IMR-90 (cell line): ENCODE results near the gene GJD2. TPM values are rescaled to one million over a fixed set of nuclear protein-coding genes. Genes with fewer than 3 reads are reported as not detected.

Source experiments
- ATAC-seq: fragments of 200-7000 bp; cut with Tn5 transposase; 2 replicates; pipeline ENCODE4 v1.9.1; 2020; ENCODE audit warnings: low read depth, mild to moderate bottlenecking, moderate library complexity
- BruUV-seq: library from RNA; stranded (reverse); fragments of 400-500 nt; replicated peaks from 2 replicates; lab custom pipeline; 2021; lab: Mats Ljungman, UMichigan
- CTCF ChIA-PET: fragments of 300-600 bp; formaldehyde crosslinking; extraction: SDS; loops from one replicate; lab custom pipeline; 2021; ENCODE audit warnings: antibody characterized with exemption; lab: Yijun Ruan, JAX
- POLR2A ChIA-PET: fragments of 300-600 bp; sonication (Branson Sonifier 250); formaldehyde crosslinking; loops from one replicate; lab custom pipeline; 2022; ENCODE audit warnings: antibody characterized with exemption; ENCODE audit not compliant: unreplicated experiment; lab: Charles Lee
- DNase-seq: peaks from one replicate; pipeline ENCODE4 v3.0.0; 2013
- H2AFZ ChIP-seq: replicated peaks from 2 replicates; pipeline ENCODE3; 2013; ENCODE audit warnings: low read length, mild to moderate bottlenecking; ENCODE audit not compliant: poor library complexity
- H2AK5ac ChIP-seq: 2 replicates; pipeline ENCODE4 v1.6.1; 2013; ENCODE audit warnings: low read depth, low read length, inconsistent platforms
- H2AK9ac ChIP-seq: replicated peaks from 2 replicates; pipeline ENCODE3; 2013; ENCODE audit warnings: mild to moderate bottlenecking, low read depth, low read length, moderate library complexity; ENCODE audit not compliant: poor library complexity
- H2BK120ac ChIP-seq: 2 replicates; pipeline ENCODE4 v1.6.1; 2013; ENCODE audit warnings: low read depth, low read length, inconsistent platforms
- H2BK15ac ChIP-seq: 3 replicates; pipeline ENCODE4 v1.6.1; 2013; ENCODE audit warnings: low read depth, low read length, inconsistent platforms
- H2BK20ac ChIP-seq: 2 replicates; pipeline ENCODE4 v1.6.1; 2013; ENCODE audit warnings: low read depth, mild to moderate bottlenecking, inconsistent platforms, low read length, moderate library complexity
- H2BK5ac ChIP-seq: 2 replicates; pipeline ENCODE4 v1.6.1; 2013; ENCODE audit warnings: mild to moderate bottlenecking, low read depth, low read length, inconsistent platforms; ENCODE audit not compliant: poor library complexity, severe bottlenecking
- H3K14ac ChIP-seq: replicated peaks from 2 replicates; pipeline ENCODE4 v1.6.1; 2013; ENCODE audit warnings: low read depth, low read length, inconsistent platforms
- H3K18ac ChIP-seq: 2 replicates; pipeline ENCODE4 v1.6.1; 2013; ENCODE audit warnings: low read depth, low read length, control low read depth
- H3K23ac ChIP-seq: 2 replicates; pipeline ENCODE4 v1.6.1; 2013; ENCODE audit warnings: low read depth, low read length, inconsistent platforms
- H3K27ac ChIP-seq: 2 replicates; pipeline ENCODE4 v1.5.1; 2013; ENCODE audit warnings: mild to moderate bottlenecking, control low read depth, low read length; ENCODE audit not compliant: insufficient read depth
- H3K27me3 ChIP-seq: 2 replicates; pipeline ENCODE4 v1.6.1; 2013; ENCODE audit warnings: low read length; ENCODE audit not compliant: control insufficient read depth, insufficient read depth
- H3K36me3 ChIP-seq: 2 replicates; pipeline ENCODE4 v1.6.1; 2013; ENCODE audit warnings: low read length, mixed read lengths; ENCODE audit not compliant: control insufficient read depth, insufficient read depth
- H3K4ac ChIP-seq: 2 replicates; pipeline ENCODE4 v1.6.1; 2013; ENCODE audit warnings: low read depth, low read length, inconsistent platforms
- H3K4me1 ChIP-seq: 2 replicates; pipeline ENCODE4 v1.6.1; 2013; ENCODE audit warnings: low read length, mixed read lengths; ENCODE audit not compliant: control insufficient read depth, insufficient read depth
- H3K4me2 ChIP-seq: 2 replicates; pipeline ENCODE4 v1.6.1; 2013; ENCODE audit warnings: low read depth, mild to moderate bottlenecking, control low read depth, low read length, moderate library complexity
- H3K4me3 ChIP-seq: 2 replicates; pipeline ENCODE4 v1.5.1; 2013; ENCODE audit warnings: low read depth, mild to moderate bottlenecking, control low read depth, low read length, moderate library complexity; ENCODE audit not compliant: insufficient read depth
- H3K56ac ChIP-seq: 2 replicates; pipeline ENCODE4 v1.6.1; 2013; ENCODE audit warnings: low read length, inconsistent platforms; ENCODE audit not compliant: insufficient read depth; ENCODE audit errors: extremely low read depth
- H3K79me1 ChIP-seq, 2 experiments: 2 replicates each; pipeline ENCODE4 v1.6.1; 2013; ENCODE audit warnings: low read length in 2 of 2, inconsistent platforms in 1 of 2, low read depth in 1 of 2
- H3K9ac ChIP-seq: 2 replicates; pipeline ENCODE4 v1.6.1; 2013; ENCODE audit warnings: low read depth, low read length, control low read depth
- H3K9me1 ChIP-seq: 2 replicates; pipeline ENCODE4 v1.6.1; 2013; ENCODE audit warnings: low read length, inconsistent platforms; ENCODE audit not compliant: insufficient read depth
- H3K9me3 ChIP-seq: 2 replicates; pipeline ENCODE4 v1.6.1; 2013; ENCODE audit warnings: low read length; ENCODE audit not compliant: control insufficient read depth, insufficient read depth
- H4K20me1 ChIP-seq: 2 replicates; pipeline ENCODE4 v1.6.1; 2013; ENCODE audit warnings: low read length, inconsistent platforms; ENCODE audit not compliant: insufficient read depth
- H4K5ac ChIP-seq: 2 replicates; pipeline ENCODE4 v1.6.1; 2013; ENCODE audit warnings: mild to moderate bottlenecking, low read depth, low read length, control low read depth
- H4K8ac ChIP-seq, 2 experiments: 2 replicates each; pipeline ENCODE4 v1.6.1; 2013; ENCODE audit warnings: low read depth in 2 of 2, low read length in 2 of 2, control low read depth in 1 of 2, inconsistent platforms in 1 of 2
- H4K91ac ChIP-seq: 2 replicates; pipeline ENCODE4 v1.6.1; 2013; ENCODE audit warnings: low read depth, low read length, inconsistent platforms; ENCODE audit not compliant: insufficient read depth
- BHLHE40 ChIP-seq: fragments of 150-350 bp; IDR thresholded peaks from 2 replicates; pipeline ENCODE4 v1.6.1; 2016; ENCODE audit warnings: mild to moderate bottlenecking, low read depth, low read length
- CHD1 ChIP-seq: IDR thresholded peaks from 2 replicates; pipeline ENCODE4 v1.6.1; 2012; ENCODE audit warnings: low read depth, low read length, improper control_type of control experiment
- RAD21 ChIP-seq: IDR thresholded peaks from 2 replicates; pipeline ENCODE4 v1.6.1; 2012; ENCODE audit warnings: low read length, improper control_type of control experiment
- SMC3 ChIP-seq: fragments of 150-350 bp; IDR thresholded peaks from 2 replicates; pipeline ENCODE4 v1.6.1; 2016; ENCODE audit warnings: low read depth, mild to moderate bottlenecking, antibody characterized with exemption, low read length, moderate library complexity
- WGBS, 2 experiments: methylation state at CpG; one replicate each; pipeline versions ENCODE4 v1.1.5 to v1.1.7; 2013; ENCODE audit warnings: missing lambda C conversion rate in 2 of 2; ENCODE audit not compliant: insufficient read length in 1 of 2; ENCODE audit errors: extremely low coverage in 2 of 2; 5-methylcytosine and 5-hydroxymethylcytosine counted together
- dilution Hi-C: fragments of 300-500 bp; cut with HindIII; formaldehyde crosslinking; loops from one replicate; pipeline ENCODE4 v1.14.3; 2018; ENCODE audit warnings: low sequenced_read_pairs; ENCODE audit not compliant: unreplicated experiment
- in situ Hi-C: fragments of 300-500 bp; cut with MboI; formaldehyde crosslinking; loops from 3 replicates; pipeline ENCODE4 v1.14.3; 2019; ENCODE audit warnings: low sequenced_read_pairs, inconsistent platforms, mixed read lengths
- intact Hi-C: fragments of 100-400 bp; cut with micrococcal nuclease; formaldehyde crosslinking; loops from 2 replicates; pipeline ENCODE4 v1.10.0; 2022
- polyA plus RNA-seq, 3 experiments: library from polyadenylated mRNA; depleted of rRNA; stranded (reverse); fragments of >200 nt; gene quantifications; 2 replicates each; pipeline ENCODE4 v1.2.3, GENCODE V29; 2012; ENCODE audit warnings: low replicate concordance in 1 of 3
- total RNA-seq: library from RNA; depleted of rRNA; stranded (reverse); fragments of >200 nt; gene quantifications from 2 replicates; pipeline ENCODE4 v1.2.3, GENCODE V29; 2012
- TF ChIP-seq, protein P1 (sequence below): conservative IDR thresholded peaks from 2 replicates; pipeline ENCODE4 v1.5.1; 2012; ENCODE audit warnings: mild to moderate bottlenecking, low read depth, low read length, improper control_type of control experiment
- TF ChIP-seq, protein P2 (sequence below): fragments of 150-350 bp; IDR thresholded peaks from 2 replicates; pipeline ENCODE4 v1.6.1; 2016; ENCODE audit warnings: low read depth, mild to moderate bottlenecking, low read length, moderate library complexity, borderline replicate concordance
- TF ChIP-seq, protein P3 (sequence below): fragments of 150-350 bp; IDR thresholded peaks from 2 replicates; pipeline ENCODE4 v1.6.1; 2017; ENCODE audit warnings: mild to moderate bottlenecking, antibody characterized with exemption, low read length, low read depth

Gene GJD2
- total and polyA plus RNA-seq, 2 of the 4 experiments (the other 2 are of a cell fraction): not detected

DNA sequence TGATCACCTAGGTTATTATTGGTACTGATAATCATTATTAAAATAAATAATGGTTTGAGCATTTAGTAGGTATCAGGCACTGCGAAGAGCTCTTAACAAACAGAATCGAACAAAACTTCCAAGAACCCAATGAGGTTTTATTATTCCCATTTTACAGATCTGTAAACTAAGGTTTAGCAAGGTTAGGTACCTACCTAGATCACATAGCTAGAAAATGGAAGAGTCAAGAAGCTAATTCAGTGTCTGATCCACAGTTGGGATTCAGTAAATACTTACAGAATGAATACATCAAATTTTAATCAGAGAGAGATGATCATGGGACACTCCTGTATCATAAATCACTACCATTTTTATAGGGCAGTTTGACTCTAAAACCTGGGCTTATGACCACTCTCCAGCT is 15.5 kb downstream of the GJD2 start:
- Histone ChIP-seq H3K4ac (no peak overlapping the region), H2AK5ac (no peak overlapping the region), H3K23ac (no peak overlapping the region), H3K4me1 (no peaks in the 10 kb centered on the region), H2BK15ac (no peak overlapping the region), H4K8ac (no peak overlapping the region), H3K79me1 (no peaks in the 10 kb centered on the region), H4K91ac (no peak overlapping the region), H4K5ac (no peak overlapping the region), H3K18ac (no peak overlapping the region), H3K14ac (no peak overlapping the region), H3K9ac (no peak overlapping the region), H3K9me1 (no peaks in the 10 kb centered on the region), H2AFZ (no peak overlapping the region), H2BK20ac (no peak overlapping the region), H3K27ac (no peak overlapping the region), H3K56ac (no peak overlapping the region), H2AK9ac (no peak overlapping the region), H3K9me3 (no peaks in the 10 kb centered on the region), H2BK5ac (no peak overlapping the region), H3K4me3 (no peak overlapping the region), H3K36me3 (no peaks in the 10 kb centered on the region), H3K4me2 (no peak overlapping the region), H2BK120ac (no peak overlapping the region), H3K27me3 (peaks cover 44% of the 10 kb centered on the region), H4K20me1 (no peaks in the 10 kb centered on the region)
- intact Hi-C loops (no loop called here), in situ Hi-C loops (no loop called here), dilution Hi-C loops (no loop called here)
- DNase-seq (no peak), ATAC-seq (no peak)
- no TSS peak for BruUV-seq
- ChIA-PET CTCF (no interaction called here), POLR2A (no interaction called here)
- TF ChIP-seq, protein P1, sequence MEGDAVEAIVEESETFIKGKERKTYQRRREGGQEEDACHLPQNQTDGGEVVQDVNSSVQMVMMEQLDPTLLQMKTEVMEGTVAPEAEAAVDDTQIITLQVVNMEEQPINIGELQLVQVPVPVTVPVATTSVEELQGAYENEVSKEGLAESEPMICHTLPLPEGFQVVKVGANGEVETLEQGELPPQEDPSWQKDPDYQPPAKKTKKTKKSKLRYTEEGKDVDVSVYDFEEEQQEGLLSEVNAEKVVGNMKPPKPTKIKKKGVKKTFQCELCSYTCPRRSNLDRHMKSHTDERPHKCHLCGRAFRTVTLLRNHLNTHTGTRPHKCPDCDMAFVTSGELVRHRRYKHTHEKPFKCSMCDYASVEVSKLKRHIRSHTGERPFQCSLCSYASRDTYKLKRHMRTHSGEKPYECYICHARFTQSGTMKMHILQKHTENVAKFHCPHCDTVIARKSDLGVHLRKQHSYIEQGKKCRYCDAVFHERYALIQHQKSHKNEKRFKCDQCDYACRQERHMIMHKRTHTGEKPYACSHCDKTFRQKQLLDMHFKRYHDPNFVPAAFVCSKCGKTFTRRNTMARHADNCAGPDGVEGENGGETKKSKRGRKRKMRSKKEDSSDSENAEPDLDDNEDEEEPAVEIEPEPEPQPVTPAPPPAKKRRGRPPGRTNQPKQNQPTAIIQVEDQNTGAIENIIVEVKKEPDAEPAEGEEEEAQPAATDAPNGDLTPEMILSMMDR: no peak
- TF ChIP-seq, protein P2, sequence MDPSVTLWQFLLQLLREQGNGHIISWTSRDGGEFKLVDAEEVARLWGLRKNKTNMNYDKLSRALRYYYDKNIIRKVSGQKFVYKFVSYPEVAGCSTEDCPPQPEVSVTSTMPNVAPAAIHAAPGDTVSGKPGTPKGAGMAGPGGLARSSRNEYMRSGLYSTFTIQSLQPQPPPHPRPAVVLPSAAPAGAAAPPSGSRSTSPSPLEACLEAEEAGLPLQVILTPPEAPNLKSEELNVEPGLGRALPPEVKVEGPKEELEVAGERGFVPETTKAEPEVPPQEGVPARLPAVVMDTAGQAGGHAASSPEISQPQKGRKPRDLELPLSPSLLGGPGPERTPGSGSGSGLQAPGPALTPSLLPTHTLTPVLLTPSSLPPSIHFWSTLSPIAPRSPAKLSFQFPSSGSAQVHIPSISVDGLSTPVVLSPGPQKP: no peak
- TF ChIP-seq, protein P3, sequence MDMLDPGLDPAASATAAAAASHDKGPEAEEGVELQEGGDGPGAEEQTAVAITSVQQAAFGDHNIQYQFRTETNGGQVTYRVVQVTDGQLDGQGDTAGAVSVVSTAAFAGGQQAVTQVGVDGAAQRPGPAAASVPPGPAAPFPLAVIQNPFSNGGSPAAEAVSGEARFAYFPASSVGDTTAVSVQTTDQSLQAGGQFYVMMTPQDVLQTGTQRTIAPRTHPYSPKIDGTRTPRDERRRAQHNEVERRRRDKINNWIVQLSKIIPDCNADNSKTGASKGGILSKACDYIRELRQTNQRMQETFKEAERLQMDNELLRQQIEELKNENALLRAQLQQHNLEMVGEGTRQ: no peak
- TF ChIP-seq RAD21 (no peak), CHD1 (no peak), SMC3 (no peak), BHLHE40 (no peak)
- WGBS, 2 experiments: no CpG with 5 or more reads among the region's 2 CpGs
